Measurements from ENCODE around the gene GIT1. TPM values are rescaled to one million over a fixed set of nuclear protein-coding genes. Genes with fewer than 3 reads are reported as not detected.

The GIT1 gene
- total RNA-seq, 1 donor from 2014 or later: 31.5 TPM

DNA sequence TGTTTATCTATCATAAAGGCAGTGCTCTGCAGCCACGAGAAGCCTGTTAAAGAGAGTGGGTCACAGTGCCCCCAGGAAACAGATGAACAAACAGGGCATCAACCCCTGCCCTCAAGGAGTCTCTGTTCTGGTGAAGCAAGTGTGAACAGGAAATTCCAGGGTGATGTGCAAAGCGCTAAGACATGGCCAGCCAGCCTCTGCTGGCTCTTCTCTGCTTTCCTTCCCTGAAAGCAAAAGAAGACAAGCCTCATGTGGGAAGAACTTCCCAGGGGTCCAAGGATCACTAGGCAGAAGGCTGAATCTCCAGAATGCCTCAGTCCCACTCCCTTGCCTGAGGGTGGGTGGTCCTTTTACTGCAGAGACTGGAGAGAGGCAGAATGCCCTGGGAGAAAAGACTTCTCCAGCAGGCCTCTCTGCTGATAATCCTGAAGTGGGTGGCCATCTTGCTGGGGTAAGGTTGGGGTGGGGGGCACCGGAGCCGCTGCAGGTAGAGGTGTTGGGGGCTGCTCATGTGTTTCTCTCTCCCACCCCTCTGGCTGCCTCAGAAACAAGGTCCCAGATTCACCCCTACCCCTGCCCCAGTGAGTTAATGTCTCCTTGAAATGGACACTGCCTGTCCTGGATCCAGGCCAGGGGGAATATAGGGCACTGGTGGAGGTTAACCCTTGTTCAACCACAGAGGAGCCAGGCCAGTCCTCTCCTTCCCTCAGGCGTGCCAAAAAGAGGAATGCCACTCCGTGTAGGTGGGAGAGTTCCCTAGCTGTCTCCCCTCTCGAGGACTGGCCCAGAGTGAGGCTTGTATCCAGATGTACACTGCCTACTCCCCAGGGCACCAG, 5.9 kb upstream of the GIT1 start:
- ATAC-seq: no peak
- intact Hi-C loops (cut with micrococcal nuclease): no loop called here
- DNase-seq: no peak

GRCh38 chr17:29594519-29595090, 5.2 kb upstream of the GIT1 start:
- intact Hi-C loops (cut with micrococcal nuclease): no loop called here
- no peak for ATAC-seq
- DNase-seq: no peak

DNA sequence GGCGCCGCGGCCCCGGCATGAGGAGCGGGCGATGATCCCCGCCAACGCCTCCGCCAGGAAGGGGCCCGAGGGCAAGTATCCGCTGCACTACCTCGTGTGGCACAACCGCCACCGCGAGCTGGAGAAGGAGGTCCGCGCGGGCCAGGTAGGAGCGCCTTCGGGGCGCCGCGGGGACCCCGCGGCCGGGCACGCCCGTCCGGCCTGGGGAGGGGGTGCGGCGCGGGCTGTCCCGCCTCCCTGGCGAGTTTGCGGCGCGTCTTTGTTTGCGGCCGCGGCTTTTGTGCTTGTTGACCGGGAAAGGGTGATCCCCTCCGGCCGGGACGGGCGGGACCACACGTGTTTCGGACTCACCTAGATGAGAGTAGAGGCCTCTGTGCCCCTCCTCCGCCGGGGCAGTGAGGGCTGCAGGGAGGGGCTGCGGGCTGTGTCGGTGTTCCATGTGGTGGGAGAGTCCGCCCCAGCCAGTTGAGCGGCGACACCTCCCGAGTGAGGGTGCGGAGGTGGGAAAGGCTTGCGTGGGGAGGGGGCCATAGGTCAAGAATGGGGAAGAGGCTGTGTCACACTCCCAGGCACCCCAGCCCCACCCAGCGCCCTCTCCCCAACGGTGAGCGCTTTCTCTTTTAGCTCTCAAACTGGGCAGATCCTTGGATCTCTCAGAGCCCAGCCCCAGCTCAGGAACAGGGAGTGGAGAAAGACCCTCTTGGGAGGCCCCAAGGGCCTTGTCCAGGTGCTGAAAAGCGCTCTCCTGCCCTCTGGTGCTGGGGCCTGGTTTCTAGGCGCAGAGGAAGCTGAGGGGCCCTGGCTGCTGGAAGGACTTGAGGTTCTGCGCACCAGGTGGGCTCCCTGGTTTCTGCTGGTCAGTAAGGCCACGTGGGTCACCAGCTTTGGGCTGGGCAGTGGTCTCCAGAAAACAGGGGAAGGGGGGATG, 4.4 kb upstream of the GIT1 start:
- ATAC-seq (no peak), DNase-seq (peak; percentile 45)
- intact Hi-C loops (cut with micrococcal nuclease): no loop called here

DNA sequence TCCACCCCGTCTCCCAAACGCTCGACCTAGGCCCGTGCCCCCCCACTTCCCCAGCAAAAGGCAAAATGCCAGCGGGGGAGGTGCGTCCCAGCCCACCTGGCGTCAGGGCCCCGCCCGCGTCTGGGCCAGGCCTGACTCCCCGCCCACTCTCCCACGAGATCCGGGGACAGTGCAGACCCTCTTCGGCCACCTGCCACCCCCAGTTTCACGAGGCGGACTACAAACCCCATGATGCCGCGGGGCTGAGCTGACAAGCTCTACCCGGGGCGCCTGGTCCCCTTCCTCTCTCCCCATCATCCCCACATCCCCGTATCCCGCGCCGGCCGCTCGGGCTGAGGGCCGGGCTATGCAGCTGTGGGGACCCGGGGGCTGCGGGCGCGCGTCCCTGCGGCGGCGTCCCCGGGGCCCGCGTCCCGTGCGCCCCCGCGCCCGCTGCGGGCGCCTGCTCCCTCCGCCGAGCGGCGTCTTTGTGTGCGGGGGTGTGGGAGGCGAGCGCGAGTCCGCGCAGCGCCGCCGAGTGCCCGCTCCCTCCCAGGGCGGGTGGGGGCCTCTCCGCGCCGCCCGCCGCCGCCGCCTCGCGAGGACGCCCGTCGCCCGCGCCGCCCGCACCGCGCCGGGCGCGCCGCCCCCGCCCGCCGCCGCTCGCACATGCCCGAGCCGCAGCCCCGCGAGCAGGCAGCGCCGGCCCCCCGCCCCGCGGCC, 3.6 kb upstream of the GIT1 start, which contains the start of gene ANKRD13B:
Gene ANKRD13B, plus strand, starts transcription at position 283 of the 702 bp plus-strand sequence. CDS start 490 bp downstream, outside the sequence.
- DNase-seq (peak; percentile 68), ATAC-seq (peak; percentile 11)
- intact Hi-C loops (cut with micrococcal nuclease): no loop called here

GRCh38 chr17:29591737-29592608, 2.5 kb upstream of the GIT1 start:
- intact Hi-C loops (cut with micrococcal nuclease): no loop called here
- ATAC-seq (peak; percentile 76), DNase-seq (peak; percentile 94)

DNA sequence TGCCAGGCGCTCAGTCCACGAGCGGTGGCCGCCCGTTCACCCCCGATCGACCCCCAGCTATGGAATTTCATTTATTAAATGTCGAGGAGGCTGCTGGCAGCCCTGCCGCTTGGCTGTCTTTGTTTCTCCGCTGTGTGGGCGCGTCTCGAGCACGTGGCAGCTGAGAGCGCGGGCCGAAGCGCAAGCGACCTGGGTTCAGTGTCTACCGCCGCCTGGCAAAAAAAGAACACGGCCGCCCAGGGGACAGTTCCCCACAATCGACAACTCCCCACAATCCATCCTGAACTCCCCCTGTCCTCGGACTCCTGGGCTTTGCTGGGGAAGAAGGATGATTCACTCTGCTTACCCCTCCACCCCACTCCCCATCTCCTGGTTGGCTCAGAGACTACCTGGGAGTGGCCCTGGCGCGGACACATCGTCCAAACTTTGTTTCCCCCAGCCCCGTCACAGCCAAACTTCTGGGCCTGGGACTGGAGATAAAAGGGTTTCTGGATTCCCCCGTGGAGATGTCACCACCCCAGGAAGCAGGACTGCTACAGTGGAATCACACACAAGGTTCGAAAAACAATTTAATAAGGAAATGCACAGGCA, 1.8 kb upstream of the GIT1 start:
- ATAC-seq (peak; percentile 3), DNase-seq (peak; percentile 67)
- intact Hi-C loops (cut with micrococcal nuclease): no loop called here

- DNase-seq: peak; percentile 40
- intact Hi-C loops (cut with micrococcal nuclease): no loop called here
- peak; percentile 1 for ATAC-seq
These were observed 1.1 kb upstream of the GIT1 start for GRCh38 chr17:29590411-29591145.

DNA sequence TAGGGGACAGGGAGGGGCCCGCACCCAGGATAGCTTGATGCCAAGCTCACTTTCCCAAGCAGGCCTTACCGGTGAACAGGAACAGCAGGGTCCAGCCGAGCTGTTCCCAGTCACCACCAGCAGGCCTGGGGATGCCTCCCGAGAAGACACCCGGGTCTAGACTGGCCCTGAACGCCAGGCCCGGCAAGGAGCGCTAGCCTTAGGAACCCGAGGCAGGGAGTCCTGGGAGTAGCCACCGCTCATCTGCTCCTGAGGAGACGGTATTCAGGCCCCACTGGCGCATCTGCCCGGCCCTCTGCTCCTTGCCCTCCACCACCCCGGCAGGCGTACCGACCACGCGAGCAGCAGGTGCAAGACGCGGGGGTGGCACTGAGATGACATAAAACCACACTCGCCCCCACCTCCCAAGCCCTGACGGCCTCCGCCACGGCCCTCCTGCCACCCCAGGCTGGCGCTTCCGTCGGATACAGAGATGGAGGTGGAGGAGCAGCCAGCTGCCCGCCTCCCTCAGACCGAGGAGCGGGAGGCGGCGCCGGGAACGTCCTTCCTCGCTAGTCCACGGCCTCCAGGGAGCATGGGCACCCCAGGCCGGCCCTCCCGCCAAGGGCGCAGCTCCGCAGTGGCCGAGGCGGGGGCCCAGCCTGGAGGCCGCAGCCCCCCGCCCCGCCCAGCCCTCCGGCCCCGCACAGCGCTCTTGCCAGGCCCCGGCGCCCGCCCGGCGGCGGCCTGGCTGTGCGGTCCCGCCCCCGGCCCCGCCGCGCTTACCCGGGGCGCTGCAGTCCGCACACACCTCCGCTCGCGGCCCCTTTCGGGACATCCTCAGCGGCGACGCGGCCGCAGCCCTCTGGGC, 661 bp downstream of the GIT1 start:
- no peak for ATAC-seq
- intact Hi-C loops (cut with micrococcal nuclease): no loop called here
- peak; percentile 63 for DNase-seq

- DNase-seq: peak; percentile 30
- intact Hi-C loops (cut with micrococcal nuclease): no loop called here
- no peak for ATAC-seq
These were observed 1.4 kb downstream of the GIT1 start for GRCh38 chr17:29588017-29588561.

- intact Hi-C loops (cut with micrococcal nuclease): no loop called here
- ATAC-seq: no peak
- DNase-seq: no peak
These were observed 1.9 kb downstream of the GIT1 start for GRCh38 chr17:29587591-29587990.

DNA sequence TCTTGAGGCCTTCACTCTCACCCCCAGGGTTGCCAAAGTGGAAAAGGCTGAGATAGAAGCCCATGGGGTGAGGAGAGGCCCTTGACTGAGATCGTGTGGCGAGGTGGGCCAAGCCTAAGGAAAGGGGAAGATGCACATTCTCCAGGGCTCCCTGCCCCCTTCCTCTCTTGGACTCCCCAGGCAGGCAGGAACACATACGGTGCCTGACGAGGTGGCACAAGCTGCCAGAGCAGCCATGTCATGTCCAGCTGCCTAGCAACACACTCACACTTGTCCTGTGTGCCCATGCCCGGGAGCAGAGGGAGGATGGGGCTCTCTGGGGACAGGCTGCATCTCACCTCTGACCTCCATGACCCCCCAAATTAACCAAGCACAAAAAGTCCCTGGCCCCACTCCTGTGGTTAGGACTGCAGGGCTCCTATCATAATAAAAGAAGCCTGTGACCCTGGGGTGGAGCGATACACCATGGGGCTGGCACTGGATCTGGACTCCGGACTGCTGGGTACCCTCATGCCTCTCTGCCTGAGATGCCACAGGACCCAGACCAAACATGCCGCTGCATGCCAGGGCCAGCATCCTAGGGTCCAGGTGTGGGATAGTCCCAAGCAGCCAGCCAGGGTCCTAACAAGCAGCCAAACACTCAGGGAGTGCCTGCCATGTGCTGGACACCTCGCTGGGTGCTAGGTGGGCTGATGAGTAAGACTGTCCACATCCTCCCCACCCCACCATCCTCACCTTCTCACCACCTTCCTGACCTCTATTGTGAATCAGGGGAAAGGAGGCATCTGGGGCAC, 2.6 kb downstream of the GIT1 start:
- DNase-seq: peak; percentile 37

DNA sequence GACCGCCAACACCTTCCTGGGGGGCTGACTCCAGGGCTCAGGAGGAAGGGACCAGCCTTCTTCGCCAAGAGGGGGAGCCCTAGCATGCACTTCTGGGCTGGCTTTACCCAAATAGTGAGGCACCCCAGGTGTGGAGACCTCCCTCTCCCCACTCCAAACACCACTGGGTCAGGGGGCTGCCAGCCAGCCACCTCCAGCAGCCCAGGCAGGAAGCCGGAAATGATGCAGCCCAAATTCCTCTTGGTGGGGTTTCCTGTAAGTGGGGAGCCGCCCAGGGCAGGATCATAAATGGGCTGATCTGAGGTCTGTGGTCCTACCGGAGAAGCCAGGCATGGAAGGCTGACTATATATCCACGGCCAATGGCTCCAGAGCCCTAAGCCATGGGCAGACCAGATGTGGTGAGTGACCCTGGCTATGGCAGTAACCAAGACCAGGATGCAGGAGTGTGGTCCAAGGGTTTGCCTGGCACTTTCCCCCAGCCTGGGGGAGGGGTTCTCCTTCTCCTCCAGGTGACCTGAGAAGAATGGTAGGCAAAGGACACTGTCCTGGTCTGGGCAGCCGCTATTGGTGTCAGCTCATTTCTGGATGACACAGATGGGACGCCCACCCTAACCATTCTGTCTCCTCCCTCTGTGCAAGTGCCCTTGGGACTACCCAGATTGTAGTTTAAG, 4.2 kb downstream of the GIT1 start:
- ATAC-seq (peak; percentile 1), DNase-seq (peak; percentile 51)
- intact Hi-C loops (cut with micrococcal nuclease): no loop called here

More for the DNA sequence above, 2.6 kb downstream of the GIT1 start:
- intact Hi-C loops (cut with micrococcal nuclease): no loop called here
- ATAC-seq: no peak

DNA sequence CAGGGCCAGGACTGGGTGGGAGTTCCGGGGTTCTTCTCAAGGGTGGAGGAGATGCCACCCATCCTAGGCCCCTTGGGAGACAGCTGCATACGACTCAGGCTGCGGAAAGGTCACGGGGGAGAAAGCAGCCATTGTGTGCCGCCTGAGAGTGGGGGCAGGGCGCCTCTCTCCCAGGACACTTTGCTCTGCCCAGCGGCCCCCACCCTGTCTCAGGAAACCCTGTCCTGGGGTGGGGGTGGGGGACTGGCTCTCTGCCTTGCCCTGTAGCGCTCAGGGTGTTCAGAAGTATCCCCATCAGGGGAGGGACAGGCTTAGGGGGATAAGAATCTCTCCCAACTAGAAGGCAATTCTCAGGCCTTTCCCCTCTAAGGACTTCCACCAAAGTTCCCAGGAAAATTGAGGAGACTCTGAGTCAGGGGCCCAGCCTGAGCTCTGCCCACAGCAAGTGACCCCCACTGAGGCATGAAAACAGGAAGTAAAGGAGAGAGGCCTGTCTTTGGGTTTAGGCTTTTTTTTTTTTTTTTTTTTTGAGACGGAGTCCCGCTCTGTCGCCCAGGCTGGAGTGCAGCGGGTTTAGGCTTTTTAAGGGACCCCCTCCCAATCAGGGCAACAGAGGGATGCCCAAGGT, 4.9 kb downstream of the GIT1 start:
- peak; percentile 31 for ATAC-seq
- DNase-seq: peak; percentile 65
- intact Hi-C loops (cut with micrococcal nuclease): no loop called here

Data from left ventricle myocardium superior (tissue), 1 donor.